Endothelial cell of umbilical vein (primary cell): Measurements from ENCODE around the gene TYROBP. TPM values are rescaled to one million over a fixed set of nuclear protein-coding genes. Genes with fewer than 3 reads are reported as not detected.

Experiments
- BruUV-seq: library from RNA; stranded (reverse); fragments of 400-500 nt; replicated peaks from 2 replicates; lab custom pipeline; 2021; lab: Mats Ljungman, UMichigan
- CTCF ChIA-PET: fragments of 300-600, 350-600 bp; sonication (Branson Sonifier 250); formaldehyde crosslinking; loops from one replicate; lab custom pipeline; 2021; ENCODE audit warnings: antibody characterized with exemption, inconsistent platforms; lab: Charles Lee
- POLR2A ChIA-PET: fragments of 300-600, 350-600 bp; sonication (Branson Sonifier 250); formaldehyde crosslinking; loops from one replicate; lab custom pipeline; 2021; ENCODE audit warnings: antibody characterized with exemption, inconsistent platforms; lab: Charles Lee
- DNase-seq: peaks from one replicate; pipeline ENCODE4 v3.0.0-alpha.2; 2011; ENCODE audit warnings: low read depth, low spot score
- FAIRE-seq: peaks from 2 replicates; lab custom pipeline; 2011; peaks lifted over from hg19 to GRCh38; lab: Jason Lieb, UNC
- H2AFZ ChIP-seq: 2 replicates; pipeline ENCODE4 v1.6.0; 2012; ENCODE audit warnings: low read depth, low read length, control low read depth, inconsistent platforms
- H3K27ac ChIP-seq: 2 replicates; pipeline ENCODE4 v1.5.1; 2011; ENCODE audit warnings: low read depth, mild to moderate bottlenecking, control low read depth, low read length, moderate library complexity; ENCODE audit not compliant: insufficient read depth
- H3K27me3 ChIP-seq, 2 experiments: 2 replicates each; pipeline versions ENCODE4 v1.6.0 to v1.6.1; 2011; ENCODE audit warnings: low read length in 2 of 2, mixed read lengths in 1 of 2; ENCODE audit not compliant: control insufficient read depth in 2 of 2, insufficient read depth in 2 of 2
- H3K36me3 ChIP-seq, 2 experiments: 2 replicates in 1 of 2; 3 replicates in 1 of 2; pipeline ENCODE4 v1.5.1; 2011; ENCODE audit warnings: low read length in 2 of 2, mild to moderate bottlenecking in 1 of 2, moderate library complexity in 1 of 2; ENCODE audit not compliant: control insufficient read depth in 2 of 2, insufficient read depth in 2 of 2; ENCODE audit errors: extremely low read depth in 1 of 2
- H3K4me1 ChIP-seq: 3 replicates; pipeline ENCODE4 v1.5.1; 2011; ENCODE audit warnings: mild to moderate bottlenecking, low read length; ENCODE audit not compliant: control insufficient read depth, insufficient read depth; ENCODE audit errors: extremely low read depth
- H3K4me2 ChIP-seq: 2 replicates; pipeline ENCODE4 v1.6.1; 2011; ENCODE audit warnings: low read length, control low read depth, mixed read lengths; ENCODE audit not compliant: insufficient read depth
- H3K4me3 ChIP-seq, 3 experiments: fragments of 200-600 bp in 1 of 3; sonication (generic), shearing (Covaris generic) in 1 of 3; replicated peaks in 1 of 3; 2 replicates each; pipeline ENCODE4 v1.5.1; 2011 to 2016; ENCODE audit warnings: control low read depth in 3 of 3, low read length in 3 of 3, mild to moderate bottlenecking in 2 of 3, inconsistent platforms in 1 of 3, low read depth in 1 of 3, moderate library complexity in 1 of 3; ENCODE audit not compliant: insufficient read depth in 1 of 3
- H3K79me2 ChIP-seq: 2 replicates; pipeline ENCODE4 v1.6.0; 2012; ENCODE audit warnings: low read length, inconsistent platforms; ENCODE audit not compliant: control insufficient read depth, insufficient read depth
- H3K9ac ChIP-seq: replicated peaks from 2 replicates; pipeline ENCODE3; 2011; ENCODE audit warnings: low read length, control low read depth; ENCODE audit not compliant: insufficient read depth; ENCODE audit errors: extremely low read depth
- H3K9me1 ChIP-seq: replicated peaks from 3 replicates; pipeline ENCODE4 v1.6.0; 2011; ENCODE audit warnings: mild to moderate bottlenecking, low read length; ENCODE audit not compliant: control insufficient read depth, insufficient read depth; ENCODE audit errors: extremely low read depth
- H3K9me3 ChIP-seq: replicated peaks from 2 replicates; pipeline ENCODE4 v1.5.1; 2012; ENCODE audit warnings: low read length, inconsistent platforms; ENCODE audit not compliant: control insufficient read depth, insufficient read depth
- H4K20me1 ChIP-seq: replicated peaks from 2 replicates; pipeline ENCODE3; 2011; ENCODE audit warnings: mild to moderate bottlenecking, low read length; ENCODE audit not compliant: control insufficient read depth, insufficient read depth; ENCODE audit errors: extremely low read depth
- EZH2 ChIP-seq: IDR thresholded peaks from 2 replicates; pipeline ENCODE4 v1.6.1; 2012; ENCODE audit warnings: borderline replicate concordance, low read depth, mild to moderate bottlenecking, moderate library complexity, low read length, inconsistent platforms; ENCODE audit not compliant: severe bottlenecking
- FOS ChIP-seq: IDR thresholded peaks from 2 replicates; pipeline ENCODE4 v1.6.1; 2011; ENCODE audit warnings: mild to moderate bottlenecking, low read length, moderate library complexity, borderline replicate concordance; ENCODE audit not compliant: insufficient read depth
- GATA2 ChIP-seq: IDR thresholded peaks from 2 replicates; pipeline ENCODE4 v1.7.0; 2011; ENCODE audit warnings: low read depth, mild to moderate bottlenecking, moderate library complexity, mixed read lengths, low read length; ENCODE audit not compliant: insufficient read length, insufficient read depth
- JUN ChIP-seq: IDR thresholded peaks from 2 replicates; pipeline ENCODE4 v1.6.1; 2011; ENCODE audit warnings: borderline replicate concordance, low read depth; ENCODE audit not compliant: insufficient read length, insufficient read depth
- POLR2A ChIP-seq: IDR thresholded peaks from 2 replicates; pipeline ENCODE4 v1.6.1; 2012; ENCODE audit warnings: low read depth, mild to moderate bottlenecking, control low read depth, low read length
- dilution Hi-C: fragments of 300-500 bp; cut with MboI; formaldehyde crosslinking; loops from one replicate; pipeline ENCODE4 v1.15.0; 2019; ENCODE audit warnings: low sequenced_read_pairs; ENCODE audit not compliant: extremely low pct_ligation_motif_present
- intact Hi-C: fragments of 100-400 bp; cut with micrococcal nuclease; formaldehyde crosslinking; loops from one replicate; pipeline ENCODE4 v1.10.0; 2022
- polyA plus RNA-seq, 4 experiments: library from polyadenylated mRNA; depleted of rRNA in 3 of 4; stranded (reverse) in 3 of 4; unstranded in 1 of 4; fragments of >200 nt; gene quantifications; 2 replicates each; pipeline versions ENCODE4 v1.2.1 to v1.2.3, GENCODE V29; 2011 to 2012; ENCODE audit warnings: missing spikeins in 1 of 4
- total RNA-seq: library from RNA; stranded (reverse); gene quantifications from 2 replicates; pipeline ENCODE4 v1.2.3, GENCODE V29; 2021
- TF ChIP-seq, protein P1 (sequence below), 2 donors: IDR thresholded peaks; 1 replicate in 1 of 2; 2 replicates in 1 of 2; pipeline ENCODE4 v1.5.1; 2011; ENCODE audit warnings: low read length in 2 of 2, mild to moderate bottlenecking in 2 of 2, moderate library complexity in 2 of 2, control low read depth in 1 of 2, inconsistent platforms in 1 of 2, low read depth in 1 of 2; ENCODE audit not compliant: insufficient read depth in 1 of 2; ENCODE audit errors: extremely low read depth in 1 of 2

The TYROBP gene
- total and polyA plus RNA-seq, 2 donors (not counting 3 experiments of a cell fraction or from before 2014, with no cell fraction given): not detected

DNA sequence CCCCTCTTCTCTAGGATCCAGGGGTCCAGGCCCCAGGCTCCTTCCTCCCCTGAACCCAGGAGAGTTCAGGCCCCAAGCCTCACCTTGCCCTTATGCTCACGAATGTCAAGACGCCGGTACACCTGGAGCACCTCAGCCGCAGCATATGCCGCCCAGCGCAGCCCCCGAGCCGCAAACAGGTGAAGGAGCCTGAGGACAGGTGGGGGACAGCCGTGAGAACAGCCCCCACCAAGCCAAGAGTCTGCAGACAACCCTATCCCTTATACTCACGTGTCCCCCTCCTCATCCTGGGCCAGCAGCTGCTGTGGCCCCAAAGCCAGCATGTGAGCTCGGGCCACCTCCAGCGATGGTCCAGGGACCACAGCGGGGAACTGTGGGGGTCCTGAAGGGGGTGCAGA, 11.5 kb downstream of the TYROBP start:
- Histone ChIP-seq H3K79me2 (peaks cover 2% of the 10 kb centered on the region), H3K4me1 (peaks cover 14% of the 10 kb centered on the region), H3K4me3 (no peak overlapping the region), H4K20me1 (no peaks in the 10 kb centered on the region), H3K36me3 (peaks cover 0 to 10% of the 10 kb centered on the region in 2 experiments), H3K27ac (no peak overlapping the region), H2AFZ (no peak overlapping the region), H3K9me3 (no peaks in the 10 kb centered on the region), H3K4me2 (no peak overlapping the region), H3K9ac (no peak overlapping the region), H3K9me1 (no peaks in the 10 kb centered on the region), H3K27me3 (no peaks in the 10 kb centered on the region)
- intact Hi-C loops: no loop called here
- TF ChIP-seq, protein P1, sequence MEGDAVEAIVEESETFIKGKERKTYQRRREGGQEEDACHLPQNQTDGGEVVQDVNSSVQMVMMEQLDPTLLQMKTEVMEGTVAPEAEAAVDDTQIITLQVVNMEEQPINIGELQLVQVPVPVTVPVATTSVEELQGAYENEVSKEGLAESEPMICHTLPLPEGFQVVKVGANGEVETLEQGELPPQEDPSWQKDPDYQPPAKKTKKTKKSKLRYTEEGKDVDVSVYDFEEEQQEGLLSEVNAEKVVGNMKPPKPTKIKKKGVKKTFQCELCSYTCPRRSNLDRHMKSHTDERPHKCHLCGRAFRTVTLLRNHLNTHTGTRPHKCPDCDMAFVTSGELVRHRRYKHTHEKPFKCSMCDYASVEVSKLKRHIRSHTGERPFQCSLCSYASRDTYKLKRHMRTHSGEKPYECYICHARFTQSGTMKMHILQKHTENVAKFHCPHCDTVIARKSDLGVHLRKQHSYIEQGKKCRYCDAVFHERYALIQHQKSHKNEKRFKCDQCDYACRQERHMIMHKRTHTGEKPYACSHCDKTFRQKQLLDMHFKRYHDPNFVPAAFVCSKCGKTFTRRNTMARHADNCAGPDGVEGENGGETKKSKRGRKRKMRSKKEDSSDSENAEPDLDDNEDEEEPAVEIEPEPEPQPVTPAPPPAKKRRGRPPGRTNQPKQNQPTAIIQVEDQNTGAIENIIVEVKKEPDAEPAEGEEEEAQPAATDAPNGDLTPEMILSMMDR (IDR thresholded peaks at IDR 0.05; ENCODE audit: extremely low read depth in 1 of 2, insufficient read depth in 1 of 2, low read depth in 1 of 2, low read length in 2 of 2): no peak
- TF ChIP-seq GATA2 (no peak), POLR2A (no peak), FOS (no peak), JUN (no peak), EZH2 (no peak)
- BruUV-seq: no TSS peak
- DNase-seq (no peak), FAIRE-seq (no peak)
- dilution Hi-C loops: no loop called here
- POLR2A ChIA-PET: no interaction called here
- CTCF ChIA-PET: no interaction called here
